HG03097 (cell line): ENCODE data around the gene ERBB4.
A peak's percentile ranks its signal among the peaks of the same experiment; 100 is the strongest.
"Not testable (repeated sequence)": the region's sequence is repeated elsewhere in the genome, so short reads cannot be mapped to it uniquely, and the experiment has no call there.

Experiments used
- ATAC-seq: cut with Tn5 transposase; IDR thresholded peaks from one replicate; pipeline ENCODE4 v1.9.1; 2021; ENCODE audit not compliant: unreplicated experiment, low FRiP score

Gene ERBB4

DNA sequence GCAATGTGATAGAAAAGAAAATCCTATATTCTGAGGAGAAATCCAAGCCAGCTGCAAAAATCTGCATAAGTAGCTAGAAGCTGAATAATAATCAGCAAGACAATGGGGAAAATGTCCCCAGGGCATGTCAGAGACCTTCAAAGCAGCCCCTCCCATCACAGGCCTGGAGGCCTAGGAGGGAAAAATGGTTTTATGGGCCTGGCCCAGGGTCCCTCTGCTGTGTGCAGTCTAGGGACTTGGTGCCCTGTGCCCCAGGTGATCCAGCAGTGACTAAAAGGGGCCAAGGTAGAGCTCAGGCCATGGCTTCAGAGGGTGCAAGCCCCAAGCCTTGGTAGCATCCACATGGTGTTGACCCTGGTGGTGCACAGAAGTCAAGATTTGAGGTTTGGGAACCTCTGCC lies 432.1 kb downstream of the ERBB4 start:
- ATAC-seq = not testable (repeated sequence)

GRCh38 chr2:212099658-212100057 lies 438.9 kb downstream of the ERBB4 start:
- ATAC-seq = no peak

DNA sequence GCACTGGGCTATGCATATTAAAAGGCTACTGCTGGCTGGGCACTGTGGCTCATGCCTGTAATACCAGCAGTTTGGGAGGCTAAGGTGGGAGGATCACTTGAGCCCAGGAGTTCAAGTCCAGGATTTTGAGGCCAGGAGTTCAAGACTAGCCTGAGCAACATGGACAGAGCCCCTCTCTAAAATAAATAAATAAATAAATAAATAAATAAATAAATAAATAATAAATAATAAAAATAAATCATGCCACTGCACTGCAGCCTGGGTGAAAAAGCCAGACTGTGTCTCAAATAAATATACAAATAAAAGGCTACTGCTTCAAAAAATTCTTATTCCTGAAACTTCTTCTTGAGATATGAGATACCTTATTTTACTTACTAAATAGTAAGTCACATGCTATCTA lies 439.6 kb downstream of the ERBB4 start:
- no peak for ATAC-seq

- no peak for ATAC-seq
These were observed 441.6 kb downstream of the ERBB4 start for GRCh38 chr2:212097001-212097400.

- no peak for ATAC-seq
These were observed 448.7 kb downstream of the ERBB4 start for GRCh38 chr2:212089873-212090272.

- ATAC-seq = no peak
These were observed 450.2 kb downstream of the ERBB4 start for GRCh38 chr2:212088353-212088752.

DNA sequence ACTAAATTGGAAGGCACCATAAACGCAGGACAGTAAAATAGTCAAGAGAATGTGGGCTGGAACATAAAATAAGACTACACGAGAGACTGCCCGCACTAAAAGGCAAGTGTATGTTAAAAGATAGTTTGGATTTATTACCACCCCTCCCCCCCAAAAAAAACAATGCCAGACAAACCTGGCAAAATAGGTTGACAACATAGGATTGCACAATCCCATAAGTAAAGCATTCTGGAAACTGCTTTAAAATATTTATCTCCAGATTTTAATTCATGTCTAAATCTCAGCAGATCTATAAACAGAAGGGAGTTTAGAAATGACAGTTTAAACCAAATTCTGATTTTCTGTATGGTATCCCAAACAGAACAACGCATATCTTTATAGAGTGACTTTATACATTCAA lies 455.1 kb downstream of the ERBB4 start:
- ATAC-seq = no peak

DNA sequence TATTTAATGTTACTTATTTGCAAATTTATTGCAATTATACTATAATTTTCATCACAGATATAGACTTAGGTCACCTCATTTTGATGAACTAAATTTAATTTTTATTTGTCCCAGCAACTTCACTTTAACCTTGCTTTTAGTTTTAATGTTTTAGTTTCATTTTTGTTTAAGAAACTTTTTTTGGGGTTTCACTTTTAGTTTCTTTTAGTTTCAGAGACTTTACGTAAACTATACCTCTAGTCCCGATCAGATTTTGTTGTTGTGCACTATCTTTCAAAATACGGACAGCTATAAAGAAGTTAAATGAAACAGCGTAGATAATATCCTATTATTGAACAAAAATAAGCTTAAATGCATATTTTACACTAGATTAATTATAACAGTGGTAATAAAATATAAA lies 460.5 kb downstream of the ERBB4 start:
- ATAC-seq = peak; percentile 66

DNA sequence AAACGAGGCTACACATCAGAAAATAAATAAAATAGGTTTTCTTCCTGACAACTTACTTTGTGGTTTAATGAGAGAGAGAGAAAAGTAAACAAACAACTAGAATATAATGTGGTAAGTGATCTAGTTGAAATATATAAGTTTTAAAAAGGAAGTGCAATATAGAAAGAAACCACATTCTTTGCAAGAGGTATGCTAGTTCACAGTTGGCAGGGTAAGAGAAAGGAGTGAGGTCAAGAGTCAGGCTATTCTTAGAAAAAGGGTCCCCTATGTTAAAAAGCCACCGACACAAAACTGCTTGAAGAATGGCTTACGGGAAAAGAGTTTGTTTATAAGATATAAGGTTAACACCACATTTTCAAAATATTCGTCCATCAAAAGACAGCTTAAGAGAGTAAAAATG lies 462.1 kb downstream of the ERBB4 start:
- peak; percentile 72 for ATAC-seq

DNA sequence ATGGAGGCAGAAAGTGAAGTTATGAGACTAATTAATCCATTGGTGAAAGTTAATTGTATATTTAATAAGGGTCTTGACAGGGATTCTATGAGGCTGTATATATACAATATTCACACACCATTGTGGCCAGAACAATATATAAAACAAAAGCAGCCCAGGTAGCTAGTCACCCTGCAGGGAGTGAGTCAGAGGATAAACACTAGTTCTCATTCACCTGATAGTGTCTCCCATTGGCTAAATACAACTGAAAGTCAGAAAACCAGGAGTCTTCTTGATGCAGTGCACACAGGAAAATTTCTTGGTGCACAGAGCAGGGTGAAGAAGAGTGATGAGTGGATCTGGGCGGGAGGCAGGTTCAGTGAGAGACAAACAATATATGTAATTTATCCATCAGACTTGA lies 465.2 kb downstream of the ERBB4 start:
- no peak for ATAC-seq

DNA sequence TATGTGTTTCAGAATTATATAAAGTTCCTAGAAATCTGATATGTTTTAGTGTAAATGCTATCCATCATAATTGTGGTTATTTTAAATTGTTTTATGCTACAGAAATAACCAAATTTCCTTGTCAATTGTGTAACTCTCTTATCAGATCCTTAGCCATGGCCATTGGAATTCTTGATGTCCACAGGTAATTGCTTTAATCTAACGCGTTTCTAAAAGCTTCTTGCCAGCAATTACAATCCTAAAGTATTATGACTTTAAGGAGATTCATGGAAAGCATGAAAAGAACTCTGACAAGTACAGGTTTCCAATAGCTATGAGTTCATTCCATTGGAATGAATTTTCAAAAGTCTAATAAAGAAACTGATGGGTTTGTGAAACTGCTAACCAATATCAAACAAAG lies 472.1 kb downstream of the ERBB4 start:
- no peak for ATAC-seq

GRCh38 chr2:212064318-212064717 lies 474.3 kb downstream of the ERBB4 start:
- no peak for ATAC-seq

- peak; percentile 88 for ATAC-seq
These were observed 486.0 kb downstream of the ERBB4 start for GRCh38 chr2:212052412-212053159.

DNA sequence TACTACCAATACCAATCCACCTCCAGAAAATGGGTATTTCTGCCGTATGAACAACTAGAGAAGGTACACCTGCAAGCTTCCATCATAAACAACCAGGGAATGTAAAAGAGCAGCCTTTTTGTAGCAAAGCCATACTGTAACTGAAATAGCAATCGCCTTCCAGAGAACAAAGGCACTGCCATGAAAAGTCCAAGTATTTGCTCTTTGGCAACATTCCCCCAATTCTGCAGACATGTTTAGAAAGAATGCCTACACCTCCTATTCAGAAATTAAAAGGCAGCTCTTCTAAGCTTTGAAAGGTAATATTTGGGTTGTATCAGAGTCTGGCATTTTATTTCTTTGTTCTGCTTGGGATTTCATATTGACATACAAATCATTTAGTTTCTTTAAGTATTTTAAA lies 487.7 kb downstream of the ERBB4 start:
- no peak for ATAC-seq

GRCh38 chr2:212042562-212042961 lies 496.0 kb downstream of the ERBB4 start:
- ATAC-seq = no peak

DNA sequence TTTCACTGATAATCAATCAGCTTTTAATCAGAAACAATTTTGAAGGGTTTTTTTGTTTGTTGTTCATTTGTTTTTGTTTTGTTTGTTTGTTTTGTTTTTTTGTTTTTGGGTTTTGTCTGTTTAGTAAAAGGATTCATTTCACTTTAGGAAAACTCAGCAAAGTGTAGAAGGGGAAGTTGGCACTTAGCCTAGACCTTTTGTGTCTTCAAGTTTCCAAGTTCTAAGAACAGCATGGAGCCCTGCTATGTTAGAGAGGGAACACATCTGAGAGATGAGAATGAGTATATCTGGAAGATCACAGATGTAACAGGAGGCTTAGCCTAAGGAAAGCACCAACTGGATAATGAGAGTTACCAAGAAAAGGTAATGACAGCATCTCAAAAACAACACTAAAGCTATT lies 501.5 kb downstream of the ERBB4 start:
- ATAC-seq = no peak

DNA sequence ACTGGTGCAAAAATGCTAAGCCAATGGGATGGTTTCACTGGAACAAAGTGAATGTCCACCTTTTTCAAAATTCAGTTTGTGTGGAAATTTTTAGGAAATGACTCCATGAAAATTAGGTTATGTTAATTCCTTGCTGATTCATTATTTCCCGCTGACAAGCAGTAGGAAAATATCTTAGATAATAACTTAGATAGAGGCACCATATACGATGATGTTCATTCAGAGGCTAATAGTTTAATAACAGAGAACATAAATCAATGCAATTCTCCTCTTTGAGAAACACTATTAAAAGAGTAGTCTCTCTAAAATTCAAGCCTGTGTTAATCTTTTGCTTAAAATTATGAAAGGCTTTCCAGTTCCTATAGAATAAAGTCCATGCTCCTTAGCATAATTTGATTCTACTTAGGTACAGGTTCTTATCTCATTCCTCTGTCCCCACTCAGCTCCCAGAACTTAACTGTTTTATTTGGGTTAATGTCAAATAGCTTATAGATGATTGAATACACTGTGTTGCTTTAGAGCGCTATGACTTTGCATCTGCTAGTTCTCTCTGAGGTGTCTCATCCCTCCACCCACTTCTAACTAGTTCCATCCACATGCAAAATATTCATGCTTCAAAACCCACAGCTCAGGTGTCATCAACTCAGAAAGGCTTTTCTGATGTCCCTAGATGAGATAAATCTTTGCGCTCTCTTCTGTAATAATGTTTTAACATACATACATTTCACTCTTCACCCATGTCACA lies 503.6 kb downstream of the ERBB4 start:
- no peak for ATAC-seq

GRCh38 chr2:212033888-212034287 lies 504.7 kb downstream of the ERBB4 start:
- no peak for ATAC-seq

DNA sequence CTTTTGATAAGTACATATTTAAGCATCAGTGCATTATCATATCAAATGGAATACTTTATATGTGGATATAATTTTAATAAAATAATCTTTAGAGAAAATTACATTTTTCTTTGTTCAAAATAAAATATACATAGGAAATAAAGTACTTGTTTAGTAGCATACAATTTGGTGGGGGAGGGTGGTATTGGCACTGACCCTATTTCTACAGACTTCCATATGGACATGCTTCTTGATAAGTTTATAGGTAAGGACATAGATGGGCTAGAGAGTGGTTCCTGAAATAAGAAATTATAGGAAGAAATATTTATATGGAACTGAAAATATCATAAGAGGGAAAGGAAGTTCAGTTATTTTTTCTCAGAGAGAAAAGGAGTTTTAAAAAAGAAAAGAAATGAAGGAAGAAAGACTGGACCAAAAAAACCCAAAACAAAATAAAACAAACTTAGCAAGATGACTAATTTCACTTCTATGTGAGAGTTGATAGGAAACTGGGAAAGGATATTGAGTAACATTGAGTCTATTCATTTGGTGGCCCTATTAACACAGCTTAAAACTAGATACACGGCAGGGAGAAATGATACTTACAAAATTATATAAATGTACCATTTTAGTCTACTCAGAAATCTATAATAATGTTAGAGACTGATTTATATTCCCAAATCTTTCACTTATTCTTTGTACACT lies 505.9 kb downstream of the ERBB4 start:
- no peak for ATAC-seq

DNA sequence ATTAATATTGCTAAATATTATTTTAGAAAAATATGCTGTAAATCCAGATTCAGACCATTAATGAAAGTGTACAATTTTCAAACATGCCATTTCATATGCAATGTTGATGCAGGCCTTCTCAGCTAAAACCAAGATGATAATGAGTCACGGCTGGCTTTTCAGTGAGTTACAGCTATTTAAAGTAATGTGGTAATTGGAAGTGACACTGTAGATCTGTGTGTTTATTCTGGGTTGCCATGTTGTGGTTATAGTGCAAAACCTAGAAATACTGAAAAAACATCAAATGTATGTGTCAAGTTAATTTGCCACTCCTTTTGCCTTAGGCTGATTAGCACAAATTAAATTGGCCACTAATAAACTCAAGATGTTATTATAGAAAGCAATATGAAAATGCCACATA lies 506.6 kb downstream of the ERBB4 start:
- ATAC-seq = no peak

DNA sequence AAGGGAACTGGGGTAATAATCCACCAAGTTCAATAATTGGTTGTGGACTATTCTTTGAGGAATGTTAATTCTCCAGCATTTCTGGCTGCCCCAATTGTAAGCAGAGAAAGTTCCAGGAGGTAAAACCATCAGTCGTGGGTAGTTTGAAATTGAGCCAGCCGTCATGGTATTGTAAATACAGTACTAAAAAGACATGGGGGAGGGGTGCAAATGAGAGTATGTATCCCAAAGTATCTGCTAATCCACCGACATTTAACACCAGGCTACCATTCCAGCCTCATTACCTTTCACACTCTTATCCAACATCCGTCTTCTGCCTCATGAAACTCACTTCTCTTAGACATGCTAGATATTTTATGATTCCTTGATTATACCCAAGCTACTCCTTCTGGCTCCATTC lies 507.9 kb downstream of the ERBB4 start:
- ATAC-seq = no peak
